Large intestine (tissue), 3 donors: ENCODE results near the gene PLK3. TPM values are rescaled to one million over a fixed set of nuclear protein-coding genes. Genes with fewer than 3 reads are reported as not detected.
A peak's percentile ranks its signal among the peaks of the same experiment; 100 is the strongest.
"Not testable (repeated sequence)": the region's sequence is repeated elsewhere in the genome, so short reads cannot be mapped to it uniquely, and the experiment has no call there.

Experiments used
- DNase-seq, 2 donors: peaks; one replicate each; pipeline versions ENCODE4 v3.0.0 to v3.0.0-alpha.2; 2013
- H3K27ac ChIP-seq: one replicate; pipeline ENCODE4 v1.5.1; 2013; ENCODE audit warnings: low read length
- H3K27me3 ChIP-seq: 2 replicates; pipeline ENCODE4 v1.6.1; 2013; ENCODE audit warnings: low read length; ENCODE audit not compliant: control insufficient read depth, insufficient read depth
- H3K36me3 ChIP-seq: 2 replicates; pipeline ENCODE4 v1.6.1; 2013; ENCODE audit warnings: low read length; ENCODE audit not compliant: control insufficient read depth, insufficient read depth
- H3K4me1 ChIP-seq: one replicate; pipeline ENCODE4 v1.6.1; 2013; ENCODE audit warnings: low read length; ENCODE audit not compliant: control insufficient read depth, insufficient read depth
- H3K4me3 ChIP-seq: one replicate; pipeline ENCODE4 v1.5.1; 2013; ENCODE audit warnings: low read length
- H3K9me3 ChIP-seq: one replicate; pipeline ENCODE4 v1.6.1; 2013; ENCODE audit warnings: mild to moderate bottlenecking, low read depth, low read length, moderate library complexity; ENCODE audit not compliant: control insufficient read depth
- WGBS: methylation state at CpG from one replicate; pipeline ENCODE4 v1.1.5; 2013; ENCODE audit warnings: low lambda C conversion rate; ENCODE audit not compliant: insufficient coverage; 5-methylcytosine and 5-hydroxymethylcytosine counted together
- polyA plus RNA-seq: library from polyadenylated mRNA; unstranded; fragments of 120-200 nt; gene quantifications from one replicate; pipeline ENCODE4 v1.2.1, GENCODE V29; 2013

PLK3 gene
- polyA plus RNA-seq, 1 donor = 16.4 TPM

- Histone ChIP-seq H3K27ac (no peak overlapping the region), H3K36me3 (no peaks in the 10 kb centered on the region), H3K4me3 (no peak overlapping the region), H3K27me3 (no peaks in the 10 kb centered on the region), H3K4me1 (peaks cover 24% of the 10 kb centered on the region), H3K9me3 (no peaks in the 10 kb centered on the region)
- DNase-seq = no peak
- no CpG with 5 or more reads among the region's 6 CpGs for whole genome bisulfite sequencing
Measured at GRCh38 chr1:44822131-44822701, 22.0 kb downstream of the PLK3 start.

- no peak overlapping the region for H3K4me3 ChIP-seq
- H3K27me3 ChIP-seq = no peaks in the 10 kb centered on the region
- no peaks in the 10 kb centered on the region for H3K36me3 ChIP-seq
- WGBS = 100% methylated on average over 1 of the region's 15 CpGs
- no peak for DNase-seq
- no peaks in the 10 kb centered on the region for H3K9me3 ChIP-seq
- H3K4me1 ChIP-seq = peaks cover 28% of the 10 kb centered on the region
- no peak overlapping the region for H3K27ac ChIP-seq
Measured at GRCh38 chr1:44822981-44823451, 22.8 kb downstream of the PLK3 start.

GRCh38 chr1:44824392-44824791 is 24.2 kb downstream of the PLK3 start:
- not testable (repeated sequence) for H3K36me3 ChIP-seq, H3K27ac ChIP-seq, DNase-seq, H3K27me3 ChIP-seq, H3K9me3 ChIP-seq, H3K4me3 ChIP-seq
- H3K4me1 ChIP-seq = peaks cover 28% of the 10 kb centered on the region
- no CpG with 5 or more reads among the region's 6 CpGs for WGBS

GRCh38 chr1:44826375-44827196 is 26.4 kb downstream of the PLK3 start:
- Histone ChIP-seq H3K27ac (peak overlapping the region; percentile 91), H3K4me1 (peaks cover 33% of the 10 kb centered on the region), H3K27me3 (no peaks in the 10 kb centered on the region), H3K9me3 (no peaks in the 10 kb centered on the region), H3K4me3 (peak overlapping the region; percentile 26), H3K36me3 (no peaks in the 10 kb centered on the region)
- no CpG with 5 or more reads among the region's 24 CpGs for WGBS
- peak; percentile 94 to 97 for DNase-seq

GRCh38 chr1:44827197-44828002 is 27.2 kb downstream of the PLK3 start:
- H3K9me3 ChIP-seq = no peaks in the 10 kb centered on the region
- H3K4me3 ChIP-seq = no peak overlapping the region
- peak overlapping the region; percentile 91 for H3K27ac ChIP-seq
- H3K4me1 ChIP-seq = peaks cover 36% of the 10 kb centered on the region
- H3K36me3 ChIP-seq = no peaks in the 10 kb centered on the region
- peak in 1 of 2 donors; percentile 33 for DNase-seq
- H3K27me3 ChIP-seq = no peaks in the 10 kb centered on the region
- no CpG with 5 or more reads among the region's 28 CpGs for WGBS

GRCh38 chr1:44828003-44828651 is 27.9 kb downstream of the PLK3 start:
- Histone ChIP-seq H3K9me3 (no peaks in the 10 kb centered on the region), H3K36me3 (no peaks in the 10 kb centered on the region), H3K27ac (no peak overlapping the region), H3K27me3 (no peaks in the 10 kb centered on the region), H3K4me3 (no peak overlapping the region), H3K4me1 (peaks cover 36% of the 10 kb centered on the region)
- no peak for DNase-seq
- WGBS = no CpG with 5 or more reads among the region's 21 CpGs

GRCh38 chr1:44828841-44829440 is 28.8 kb downstream of the PLK3 start:
- H3K27me3 ChIP-seq = no peaks in the 10 kb centered on the region
- no peaks in the 10 kb centered on the region for H3K9me3 ChIP-seq
- H3K36me3 ChIP-seq = no peaks in the 10 kb centered on the region
- H3K27ac ChIP-seq = no peak overlapping the region
- WGBS = no CpG with 5 or more reads among the region's 15 CpGs
- no peak overlapping the region for H3K4me3 ChIP-seq
- peaks cover 36% of the 10 kb centered on the region for H3K4me1 ChIP-seq
- no peak for DNase-seq

- Histone ChIP-seq H3K4me3 (no peak overlapping the region), H3K9me3 (no peaks in the 10 kb centered on the region), H3K36me3 (no peaks in the 10 kb centered on the region), H3K27ac (no peak overlapping the region), H3K4me1 (peaks cover 36% of the 10 kb centered on the region), H3K27me3 (no peaks in the 10 kb centered on the region)
- WGBS = no CpG with 5 or more reads among the region's 12 CpGs
- no peak for DNase-seq
Measured at GRCh38 chr1:44829506-44830384, 29.6 kb downstream of the PLK3 start.

- Histone ChIP-seq H3K27ac (no peak overlapping the region), H3K27me3 (no peaks in the 10 kb centered on the region), H3K4me3 (no peak overlapping the region), H3K36me3 (no peaks in the 10 kb centered on the region), H3K4me1 (peaks cover 32% of the 10 kb centered on the region), H3K9me3 (no peaks in the 10 kb centered on the region)
- WGBS = no CpG with 5 or more reads among the region's 10 CpGs
- DNase-seq = no peak
Measured at GRCh38 chr1:44830900-44831304, 30.7 kb downstream of the PLK3 start.
